Measurements from ENCODE around the gene E2F4. TPM values are rescaled to one million over a fixed set of nuclear protein-coding genes. Genes with fewer than 3 reads are reported as not detected.

Gene E2F4
- total RNA-seq, 8 experiments from 2014 or later: 27.7 to 83.7 (median 48.5) TPM

DNA sequence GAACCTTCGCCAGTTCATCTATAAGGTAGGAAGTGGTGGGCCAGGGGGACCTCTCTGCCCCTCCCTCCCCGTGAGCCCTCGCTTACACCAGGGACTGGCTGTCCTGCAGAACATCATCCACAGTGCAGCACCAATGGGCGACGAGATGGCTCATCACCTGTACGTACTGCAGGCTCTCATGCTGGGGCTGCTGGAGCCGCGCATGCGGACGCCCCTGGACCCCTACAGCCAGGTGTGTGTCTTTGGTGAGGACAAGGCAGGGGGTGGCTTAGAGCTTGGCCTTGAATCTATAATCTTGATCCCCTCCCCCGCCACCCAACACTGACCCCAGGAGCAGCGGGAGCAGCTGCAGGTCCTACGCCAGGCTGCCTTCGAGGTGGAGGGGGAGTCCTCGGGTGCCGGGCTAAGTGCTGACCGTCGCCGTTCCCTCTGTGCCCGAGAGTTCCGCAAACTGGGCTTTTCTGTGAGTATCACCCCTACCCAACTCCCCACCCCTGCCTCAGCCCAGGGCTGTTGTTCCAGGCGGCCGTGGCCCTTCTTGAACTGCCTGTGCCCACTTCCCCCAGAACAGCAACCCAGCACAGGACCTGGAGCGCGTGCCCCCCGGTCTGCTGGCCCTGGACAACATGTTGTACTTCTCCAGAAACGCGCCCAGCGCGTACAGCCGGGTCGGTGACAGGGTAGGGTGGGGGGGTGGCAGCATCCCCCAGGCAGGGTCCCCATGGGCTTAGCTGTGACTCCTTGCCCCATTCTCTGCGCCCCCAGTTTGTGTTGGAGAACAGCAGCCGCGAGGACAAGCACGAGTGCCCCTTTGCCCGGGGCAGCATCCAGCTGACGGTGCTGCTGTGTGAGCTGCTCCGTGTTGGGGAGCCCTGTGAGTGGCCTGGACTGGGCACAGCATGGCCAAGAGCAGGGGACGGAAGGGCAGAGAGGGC lies 9.7 kb downstream of the E2F4 start:
- no peak overlapping the region for H3K4me3 ChIP-seq
- no peaks in the 10 kb centered on the region for H3K4me1 ChIP-seq (replicated peaks in 1 of 2)
- ATAC-seq (replicated peaks in 6 of 8): no peak
- H3K27ac ChIP-seq: no peak overlapping the region
- in situ Hi-C loops (cut with MboI; ENCODE audit: low pct_unique_long_range_greater_than_20kb in 2 of 9, low sequenced_read_pairs in 9 of 9, unreplicated experiment in 9 of 9): no loop called here
- 60 to 100% (median 97%) methylated on average over 1 to 12 of the region's 40 CpGs; no CpG with 5 or more reads in 5 of the 10 experiments for WGBS, 10 experiments

DNA sequence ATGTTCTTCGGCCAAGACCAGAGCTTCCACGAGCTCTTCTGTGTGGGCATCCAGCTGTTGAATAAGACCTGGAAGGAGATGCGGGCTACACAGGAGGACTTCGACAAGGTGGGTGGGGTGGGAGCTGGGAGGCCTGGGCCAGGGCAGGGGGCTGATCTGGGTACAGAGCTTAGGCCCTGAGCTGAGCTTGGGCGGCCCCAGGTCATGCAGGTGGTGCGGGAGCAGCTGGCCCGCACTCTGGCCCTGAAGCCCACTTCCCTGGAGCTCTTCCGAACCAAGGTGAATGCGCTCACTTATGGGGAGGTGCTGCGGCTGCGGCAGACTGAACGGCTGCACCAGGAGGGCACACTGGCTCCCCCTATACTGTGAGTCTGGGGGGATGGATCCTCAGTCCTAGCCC lies 10.5 kb downstream of the E2F4 start:
- H3K4me3 ChIP-seq: no peak overlapping the region
- H3K4me1 ChIP-seq (replicated peaks in 1 of 2): no peaks in the 10 kb centered on the region
- no peak overlapping the region for H3K27ac ChIP-seq
- 80 to 100% (median 90%) methylated on average over 1 to 2 of the region's 12 CpGs; no CpG with 5 or more reads in 6 of the 10 experiments for WGBS, 10 experiments
- ATAC-seq (replicated peaks in 6 of 8): no peak
- in situ Hi-C loops (cut with MboI; ENCODE audit: low pct_unique_long_range_greater_than_20kb in 2 of 9, low sequenced_read_pairs in 9 of 9, unreplicated experiment in 9 of 9): no loop called here

DNA sequence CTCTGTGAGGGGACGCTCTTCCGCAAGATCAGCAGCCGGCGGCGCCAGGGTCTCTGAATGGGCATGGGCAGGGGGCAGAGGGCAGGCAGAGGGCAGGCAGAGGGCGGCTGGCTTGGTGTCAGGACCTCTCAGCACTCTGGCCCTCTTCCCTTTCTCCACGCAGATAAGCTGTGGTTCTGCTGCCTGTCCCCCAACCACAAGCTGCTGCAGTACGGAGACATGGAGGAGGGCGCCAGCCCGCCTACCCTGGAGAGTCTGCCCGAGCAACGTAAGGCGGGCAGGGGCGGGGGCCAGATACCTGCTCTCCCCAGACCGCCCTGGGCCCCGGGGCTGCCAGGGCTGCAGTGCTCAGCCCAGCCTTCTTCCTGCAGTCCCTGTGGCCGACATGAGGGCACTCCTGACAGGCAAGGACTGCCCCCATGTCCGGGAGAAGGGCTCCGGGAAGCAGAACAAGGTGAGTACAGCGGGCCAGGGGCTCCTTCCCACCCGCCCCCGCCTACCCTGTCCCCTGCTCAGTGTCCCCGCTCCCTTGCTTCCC lies 11.1 kb downstream of the E2F4 start:
- in situ Hi-C loops (cut with MboI; ENCODE audit: low pct_unique_long_range_greater_than_20kb in 2 of 9, low sequenced_read_pairs in 9 of 9, unreplicated experiment in 9 of 9): no loop called here
- H3K27ac ChIP-seq: no peak overlapping the region
- 93 to 95% (median 93%) methylated on average over 3 to 6 of the region's 23 CpGs; no CpG with 5 or more reads in 7 of the 10 experiments for WGBS, 10 experiments
- no peak for ATAC-seq (replicated peaks in 6 of 8)
- no peak overlapping the region for H3K4me3 ChIP-seq
- H3K4me1 ChIP-seq (replicated peaks in 1 of 2): no peaks in the 10 kb centered on the region

DNA sequence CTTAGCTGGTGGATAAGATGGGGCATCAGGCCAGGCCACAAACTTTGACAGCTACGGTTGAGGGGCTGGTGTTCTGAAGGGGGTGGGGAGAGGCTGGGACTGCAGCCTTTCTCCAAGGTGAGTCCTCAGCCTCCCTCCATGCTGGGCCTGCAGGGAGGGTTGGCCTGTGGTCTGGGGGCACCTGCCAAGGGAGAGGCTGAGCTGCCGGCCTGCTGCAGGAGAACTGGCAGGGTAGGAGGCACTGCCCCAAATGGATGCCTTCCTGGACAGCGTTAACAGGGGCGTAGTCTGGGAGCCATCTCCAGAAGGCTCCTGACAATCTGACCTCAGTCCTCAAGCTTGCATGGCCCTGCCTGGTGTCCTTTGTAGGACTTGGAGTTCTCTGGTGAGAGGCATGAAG lies 12.1 kb downstream of the E2F4 start:
- 83 to 100% (median 100%) methylated on average over 1 to 2 of the region's 4 CpGs; no CpG with 5 or more reads in 7 of the 10 experiments for WGBS, 10 experiments
- Histone ChIP-seq H3K4me1 (replicated peaks in 1 of 2) (no peaks in the 10 kb centered on the region), H3K27ac (no peak overlapping the region), H3K4me3 (no peak overlapping the region)
- in situ Hi-C loops (cut with MboI; ENCODE audit: low pct_unique_long_range_greater_than_20kb in 2 of 9, low sequenced_read_pairs in 9 of 9, unreplicated experiment in 9 of 9): no loop called here
- peak in 1 of 8 experiments; percentile 3 for ATAC-seq (replicated peaks in 6 of 8)

DNA sequence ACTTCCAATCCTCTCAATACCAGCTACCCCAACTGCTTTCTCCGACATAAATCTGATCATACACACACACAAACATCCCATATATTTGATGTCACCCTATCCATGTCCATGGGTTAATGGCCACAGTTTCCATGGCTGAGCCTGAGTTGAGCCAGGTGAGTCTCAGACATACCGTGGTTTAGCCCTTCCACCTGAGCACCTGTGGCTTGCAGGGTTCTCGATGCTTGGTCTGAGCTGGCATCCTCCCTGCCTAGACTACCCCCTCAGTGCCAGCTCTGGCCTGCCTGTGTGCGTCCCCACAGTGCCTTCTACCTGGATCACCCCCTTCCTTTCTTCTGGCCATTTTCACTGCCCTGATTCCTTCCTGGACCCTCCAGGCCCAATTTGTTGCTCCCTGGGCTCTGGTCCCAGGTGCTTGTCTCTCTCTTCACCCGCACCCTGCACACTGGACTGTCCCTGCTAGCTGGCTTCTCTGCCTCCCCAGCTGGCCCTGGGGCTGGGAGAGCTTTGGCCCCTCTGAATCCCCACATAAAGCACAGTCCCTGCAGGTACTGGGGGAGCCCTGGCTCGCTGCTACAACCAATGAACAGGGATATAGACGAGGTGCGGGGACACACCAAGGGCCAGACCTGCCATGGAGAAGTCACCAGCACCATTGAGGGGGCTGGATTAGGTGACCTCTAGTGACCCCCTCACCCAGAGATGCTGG lies 14.3 kb downstream of the E2F4 start:
- WGBS, 10 experiments: 67 to 100% (median 97%) methylated on average over 1 to 5 of the region's 8 CpGs; no CpG with 5 or more reads in 2 of the 10 experiments
- Histone ChIP-seq H3K4me3 (no peak overlapping the region), H3K27ac (no peak overlapping the region), H3K4me1 (replicated peaks in 1 of 2) (no peaks in the 10 kb centered on the region)
- no peak for ATAC-seq (replicated peaks in 6 of 8)
- in situ Hi-C loops (cut with MboI; ENCODE audit: low pct_unique_long_range_greater_than_20kb in 2 of 9, low sequenced_read_pairs in 9 of 9, unreplicated experiment in 9 of 9): no loop called here

DNA sequence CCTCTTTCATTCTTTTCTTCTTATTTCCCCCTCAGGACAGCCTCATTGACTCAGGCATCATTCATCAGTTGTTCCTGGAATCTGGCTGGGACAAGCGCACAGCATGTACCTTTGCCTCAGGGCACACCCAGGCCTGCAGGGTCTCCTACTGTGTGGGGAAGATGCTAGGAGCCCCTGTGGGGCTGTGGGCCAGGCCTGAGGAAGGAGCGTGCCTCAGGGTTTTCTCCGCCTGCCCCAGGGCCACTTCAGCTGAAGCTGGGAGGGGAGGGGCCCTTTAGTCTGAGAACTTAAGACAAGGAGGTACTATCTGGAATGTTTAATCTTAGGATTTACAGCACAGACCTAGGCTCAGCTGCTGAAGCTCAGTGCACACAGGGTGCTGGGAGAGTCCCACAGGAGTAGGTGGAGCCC lies 14.9 kb downstream of the E2F4 start:
- in situ Hi-C loops (cut with MboI; ENCODE audit: low pct_unique_long_range_greater_than_20kb in 2 of 9, low sequenced_read_pairs in 9 of 9, unreplicated experiment in 9 of 9): no loop called here
- Histone ChIP-seq H3K27ac (no peak overlapping the region), H3K4me3 (no peak overlapping the region), H3K4me1 (replicated peaks in 1 of 2) (no peaks in the 10 kb centered on the region)
- ATAC-seq (replicated peaks in 6 of 8): peak in 4 of 8 experiments; percentile 1 to 34 (median 24)
- WGBS, 10 experiments: 100% methylated on average over 1 of the region's 3 CpGs; no CpG with 5 or more reads in 7 of the 10 experiments

DNA sequence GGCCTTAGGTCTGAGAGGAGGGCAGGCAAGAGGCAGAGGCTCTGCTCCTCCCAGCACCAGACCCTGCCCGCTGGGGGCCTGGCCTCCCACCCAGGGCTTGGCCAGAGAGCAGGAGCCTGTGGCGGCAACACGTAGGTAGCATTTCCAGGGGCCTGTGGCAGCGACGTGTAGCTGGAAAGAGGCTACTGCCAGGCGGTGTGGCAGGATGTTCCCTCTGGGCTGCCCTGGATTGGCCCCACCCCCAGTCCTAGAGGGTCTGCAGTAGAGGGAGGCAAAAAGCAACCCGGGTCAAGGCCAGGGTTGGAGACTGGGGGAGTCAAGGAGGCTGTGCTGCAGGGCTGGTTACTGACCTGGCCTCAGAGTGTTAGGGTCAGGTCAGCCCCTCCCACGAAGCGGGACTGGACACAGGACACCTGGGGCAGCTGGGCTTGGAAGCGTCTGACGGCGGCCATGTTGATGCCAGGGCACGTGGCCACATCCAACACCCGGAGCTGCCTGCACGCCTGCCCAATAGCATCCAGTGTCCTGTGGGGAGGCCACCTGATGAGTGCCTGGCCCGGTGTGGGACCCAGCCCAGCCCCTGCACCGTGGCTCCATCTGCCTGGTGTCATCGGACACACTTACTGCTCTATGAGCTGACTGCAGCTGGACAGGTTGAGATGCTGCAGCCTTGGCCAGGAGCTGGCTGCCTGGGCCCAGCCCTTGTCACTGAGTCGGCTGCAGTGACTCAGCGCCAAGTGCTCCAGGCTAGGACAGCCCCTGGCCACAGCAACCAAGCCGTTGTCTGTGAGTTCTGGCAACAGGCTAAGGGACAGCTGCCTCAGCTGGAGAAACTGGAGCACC lies 15.5 kb downstream of the E2F4 start:
- ATAC-seq (replicated peaks in 6 of 8): peak in 7 of 8 experiments; percentile 2 to 81 (median 18)
- WGBS, 10 experiments: 80 to 89% (median 80%) methylated on average over 1 to 10 of the region's 21 CpGs; no CpG with 5 or more reads in 7 of the 10 experiments
- Histone ChIP-seq H3K27ac (no peak overlapping the region), H3K4me1 (replicated peaks in 1 of 2) (no peaks in the 10 kb centered on the region), H3K4me3 (no peak overlapping the region)
- in situ Hi-C loops (cut with MboI; ENCODE audit: low pct_unique_long_range_greater_than_20kb in 2 of 9, low sequenced_read_pairs in 9 of 9, unreplicated experiment in 9 of 9): no loop called here

DNA sequence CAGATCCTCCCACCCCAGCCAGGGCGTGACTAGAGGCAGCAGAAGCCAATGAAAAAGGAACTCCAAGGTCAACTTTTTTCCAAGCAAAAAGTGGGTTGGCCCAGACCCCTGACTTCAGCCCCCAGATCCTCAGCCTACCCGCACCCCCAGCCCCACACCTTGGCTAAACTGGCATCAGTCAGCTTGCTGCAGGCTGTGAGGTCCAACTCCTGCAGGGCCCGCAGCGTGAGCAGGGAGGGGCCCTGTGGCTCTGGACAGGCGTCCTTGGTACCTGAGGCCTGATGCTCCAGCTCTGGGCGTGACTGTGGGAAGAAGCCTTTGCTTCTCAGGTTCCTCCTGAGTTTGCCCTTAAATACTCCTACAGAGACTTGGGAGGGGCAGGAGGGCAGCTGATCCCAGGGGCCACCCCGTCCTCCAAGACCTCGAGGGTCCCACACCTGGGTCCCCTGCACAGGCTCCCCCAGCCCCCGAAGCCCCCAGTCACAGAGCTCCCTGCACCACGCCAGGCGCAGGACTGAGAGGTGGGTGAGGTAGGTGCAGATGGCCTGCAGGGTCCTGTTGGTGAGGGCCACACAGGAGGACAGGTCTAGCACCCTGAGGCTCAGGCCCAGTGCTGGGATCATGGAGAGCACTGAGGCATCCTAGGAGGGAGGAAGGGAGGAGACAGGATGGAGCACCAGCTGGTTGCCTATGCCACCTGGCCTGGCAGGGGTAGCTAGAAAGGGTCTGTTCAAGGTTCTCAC lies 16.4 kb downstream of the E2F4 start:
- no peaks in the 10 kb centered on the region for H3K4me1 ChIP-seq (replicated peaks in 1 of 2)
- no peak for ATAC-seq (replicated peaks in 6 of 8)
- no peak overlapping the region for H3K27ac ChIP-seq
- 93% methylated on average over 2 of the region's 11 CpGs; no CpG with 5 or more reads in 9 of the 10 experiments for WGBS, 10 experiments
- no peak overlapping the region for H3K4me3 ChIP-seq
- in situ Hi-C loops (cut with MboI; ENCODE audit: low pct_unique_long_range_greater_than_20kb in 2 of 9, low sequenced_read_pairs in 9 of 9, unreplicated experiment in 9 of 9): no loop called here

DNA sequence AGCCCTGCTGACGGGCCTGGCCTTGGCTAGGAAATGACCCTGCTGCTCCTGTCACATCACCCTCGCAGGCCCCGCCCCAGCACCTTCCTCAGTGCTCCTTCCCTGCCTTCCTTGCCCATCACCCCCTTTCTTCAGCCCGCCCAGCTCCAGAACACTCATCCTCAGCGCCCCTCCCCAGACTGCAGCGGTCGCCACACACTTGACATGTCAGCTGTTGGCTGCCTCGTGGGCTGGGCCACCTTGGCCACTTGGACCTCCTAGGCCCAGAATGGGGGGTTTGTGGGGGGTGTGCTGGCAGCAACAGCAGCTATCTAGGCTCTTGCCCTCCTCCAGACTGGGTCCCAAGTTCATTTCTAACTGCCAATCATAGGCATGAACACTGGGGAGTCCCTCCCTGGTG lies 17.6 kb downstream of the E2F4 start:
- in situ Hi-C loops (cut with MboI; ENCODE audit: low pct_unique_long_range_greater_than_20kb in 2 of 9, low sequenced_read_pairs in 9 of 9, unreplicated experiment in 9 of 9): no loop called here
- WGBS, 10 experiments: 67 to 80% methylated on average over 1 of the region's 8 CpGs; no CpG with 5 or more reads in 8 of the 10 experiments
- H3K4me1 ChIP-seq (replicated peaks in 1 of 2): no peaks in the 10 kb centered on the region

DNA sequence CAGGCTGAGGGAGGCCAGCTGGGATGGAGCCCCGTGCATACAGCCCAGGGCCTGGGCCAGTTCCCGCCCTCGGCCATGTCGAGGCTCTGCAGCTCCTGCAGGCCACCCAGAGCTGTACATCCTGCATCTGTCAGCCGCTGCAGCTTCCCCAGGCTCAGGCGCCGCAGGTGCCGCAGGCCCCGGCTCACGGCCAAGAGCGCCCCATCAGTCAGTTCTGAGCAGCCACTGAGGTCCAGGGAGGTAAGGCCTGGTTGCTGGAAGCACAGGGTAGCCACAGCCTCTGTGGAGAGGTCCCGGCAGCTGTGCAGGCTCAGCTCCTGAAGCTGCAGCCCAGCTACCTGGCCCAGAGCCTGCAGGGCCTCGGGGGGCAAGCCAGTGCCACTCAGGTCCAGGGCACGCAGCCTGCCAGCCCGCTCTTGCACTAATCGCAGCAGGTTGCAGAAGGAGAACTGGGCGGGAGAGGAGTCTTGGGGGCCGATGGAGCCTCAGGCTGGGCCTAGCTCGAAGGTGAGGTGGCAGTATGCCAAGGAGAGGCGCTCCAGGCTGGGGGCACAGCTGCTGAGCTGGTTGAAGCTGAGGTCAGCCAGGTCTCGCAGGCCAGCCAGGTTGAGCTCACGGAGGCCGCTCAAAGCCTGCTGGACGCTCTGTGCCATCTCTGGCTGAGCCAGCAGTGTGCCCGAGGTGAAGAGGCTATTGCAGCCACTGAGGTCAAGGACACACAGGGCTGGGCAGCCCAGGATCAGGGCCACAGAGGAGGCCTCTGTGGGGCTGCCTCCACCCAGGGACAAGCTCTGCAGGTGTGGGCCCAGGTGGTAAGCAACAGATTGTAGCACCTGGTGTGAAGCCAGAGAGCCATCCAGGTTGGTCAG lies 18.3 kb downstream of the E2F4 start:
- 70 to 94% (median 80%) methylated on average over 2 to 6 of the region's 25 CpGs; no CpG with 5 or more reads in 7 of the 10 experiments for WGBS, 10 experiments
- no peak overlapping the region for H3K27ac ChIP-seq
- no peak overlapping the region for H3K4me3 ChIP-seq
- ATAC-seq (replicated peaks in 6 of 8): peak in 2 of 8 experiments; percentile 1 to 6
- in situ Hi-C loops (cut with MboI; ENCODE audit: low pct_unique_long_range_greater_than_20kb in 2 of 9, low sequenced_read_pairs in 9 of 9, unreplicated experiment in 9 of 9): no loop called here
- no peaks in the 10 kb centered on the region for H3K4me1 ChIP-seq (replicated peaks in 1 of 2)

More for the DNA sequence above, 17.6 kb downstream of the E2F4 start:
- no peak overlapping the region for H3K4me3 ChIP-seq
- no peak for ATAC-seq (replicated peaks in 6 of 8)
- no peak overlapping the region for H3K27ac ChIP-seq

DNA sequence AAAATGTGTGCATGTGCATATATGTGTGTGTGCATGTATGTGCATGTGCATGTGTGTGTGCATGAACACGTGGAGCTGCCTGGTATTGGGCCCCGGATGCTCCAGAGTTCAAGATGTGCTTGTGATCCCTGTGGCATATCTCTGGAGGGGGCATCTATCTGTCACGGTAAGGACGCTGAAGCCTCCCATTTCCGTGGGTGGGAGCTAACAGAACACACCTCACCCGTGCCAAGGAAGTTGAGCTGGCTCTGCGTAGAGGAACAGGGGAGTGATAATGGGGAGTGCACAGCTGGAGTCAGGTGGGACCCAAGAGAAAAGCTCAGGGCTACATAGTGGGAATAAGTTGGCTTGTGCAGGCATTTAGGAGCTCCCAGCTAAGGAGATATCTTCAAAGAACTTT lies 19.7 kb downstream of the E2F4 start:
- Histone ChIP-seq H3K27ac (no peak overlapping the region), H3K4me3 (no peak overlapping the region), H3K4me1 (replicated peaks in 1 of 2) (no peaks in the 10 kb centered on the region)
- in situ Hi-C loops (cut with MboI; ENCODE audit: low pct_unique_long_range_greater_than_20kb in 2 of 9, low sequenced_read_pairs in 9 of 9, unreplicated experiment in 9 of 9): no loop called here
- WGBS, 10 experiments: 57 to 90% (median 79%) methylated on average over 1 to 5 of the region's 7 CpGs; no CpG with 5 or more reads in 6 of the 10 experiments
- ATAC-seq (replicated peaks in 6 of 8): peak in 1 of 8 experiments; percentile 13

Measured in motor neuron (in vitro differentiated cells).